C4-2B (cell line): ENCODE measurements around the gene HNRNPU.

Experiments used
- CTCF ChIP-seq: fragments of 450-650 bp; conservative IDR thresholded peaks from 2 replicates; pipeline ENCODE4 v1.5.1; 2017; ENCODE audit warnings: mild to moderate bottlenecking
- ZFX ChIP-seq: fragments of 450-650 bp; IDR thresholded peaks from 2 replicates; pipeline ENCODE4 v1.6.1; 2017

GRCh38 chr1:244836135-244836521 lies 28.2 kb downstream of the HNRNPU start:
- TF ChIP-seq CTCF (no peak), ZFX (no peak)
